Amygdala (tissue), 56 donors: ENCODE measurements around the gene FNBP1.

Experiments
- DNase-seq, 56 donors: peaks; one replicate each; lab custom pipeline; 2025; lab: John Stamatoyannopoulos, UW

Gene FNBP1

DNA sequence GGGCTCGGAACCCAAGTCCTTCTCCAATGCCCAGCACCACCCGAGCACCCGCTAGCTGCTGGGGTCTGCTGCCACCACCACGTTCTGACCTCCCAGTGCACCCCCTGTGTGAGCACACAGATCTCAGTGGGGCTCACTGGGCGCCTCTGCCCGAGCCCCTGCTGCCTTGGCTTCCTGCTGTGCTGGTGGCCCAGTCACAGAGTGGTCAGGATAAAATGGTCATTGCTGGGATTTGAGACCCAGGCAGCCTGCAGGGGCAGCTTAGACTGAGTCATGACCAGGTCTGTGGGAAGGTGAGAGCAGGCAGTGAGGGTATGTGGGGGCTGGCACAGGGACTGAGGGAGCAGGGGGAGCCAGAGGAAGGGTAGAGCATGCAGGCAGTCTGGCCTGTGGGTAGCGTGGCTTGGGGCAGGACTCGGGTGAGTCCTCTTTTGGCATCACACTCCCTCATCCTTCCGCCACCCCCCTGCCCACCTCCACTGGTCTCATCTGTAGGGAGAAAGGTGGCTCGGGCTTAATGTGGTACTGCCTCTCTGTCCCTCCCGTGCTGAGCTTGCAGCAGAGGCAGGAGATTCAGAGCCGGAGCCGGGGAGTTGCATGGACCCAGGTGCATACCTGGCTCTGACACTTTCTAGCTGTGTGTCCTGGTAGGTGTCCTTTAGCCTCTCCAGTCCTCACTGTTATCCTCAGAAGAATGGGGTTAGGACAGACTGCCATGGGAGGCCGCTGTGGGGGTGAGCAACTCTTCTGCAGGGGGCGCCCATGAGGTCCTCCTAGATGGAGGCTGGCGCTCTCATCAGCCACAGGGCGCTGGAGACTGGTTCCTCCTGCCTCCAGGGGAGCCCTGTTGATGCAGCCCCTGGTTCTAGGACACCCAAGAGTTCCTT, 175.6 kb downstream of the FNBP1 start:
- DNase-seq, result no peak

DNA sequence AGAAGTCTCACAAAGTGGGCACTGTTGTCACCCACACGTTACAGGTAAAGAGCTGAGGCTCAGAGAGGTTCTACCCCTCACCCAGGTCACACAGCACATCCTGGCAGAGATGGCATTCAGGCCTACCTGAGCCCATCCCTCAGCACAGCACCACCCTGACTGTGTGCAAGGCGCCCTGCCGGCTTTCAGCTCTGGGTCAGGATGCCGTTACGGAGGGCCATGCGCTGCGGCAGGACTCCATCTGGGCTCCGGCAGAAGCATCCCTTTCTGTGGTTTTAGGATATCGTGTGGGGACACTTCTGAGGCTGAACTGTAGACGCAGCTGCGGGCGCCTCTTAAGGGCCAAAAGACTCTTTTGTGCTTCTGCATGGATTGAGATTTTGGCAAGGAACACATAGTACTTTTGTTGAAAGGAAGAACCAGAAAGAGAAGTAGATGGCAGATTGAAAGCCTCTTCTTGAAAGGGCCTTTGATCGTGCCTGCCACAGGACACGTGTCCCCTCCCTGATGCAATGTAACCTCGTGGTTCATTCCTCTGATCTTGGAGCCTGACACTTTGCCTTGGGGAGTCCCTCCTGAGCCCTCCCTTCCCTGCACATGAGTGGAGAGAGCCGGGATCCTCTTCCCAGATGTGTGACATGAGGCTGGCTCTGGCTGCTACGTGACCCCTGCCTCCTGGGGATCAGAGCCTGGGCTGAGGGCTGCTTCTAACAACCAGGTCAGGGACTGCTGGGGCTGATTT, 176.4 kb downstream of the FNBP1 start:
- no peak for DNase-seq

GRCh38 chr9:129865668-129866320, 177.2 kb downstream of the FNBP1 start:
- no peak for DNase-seq

GRCh38 chr9:129864991-129865647, 177.9 kb downstream of the FNBP1 start:
- DNase-seq, result no peak

DNA sequence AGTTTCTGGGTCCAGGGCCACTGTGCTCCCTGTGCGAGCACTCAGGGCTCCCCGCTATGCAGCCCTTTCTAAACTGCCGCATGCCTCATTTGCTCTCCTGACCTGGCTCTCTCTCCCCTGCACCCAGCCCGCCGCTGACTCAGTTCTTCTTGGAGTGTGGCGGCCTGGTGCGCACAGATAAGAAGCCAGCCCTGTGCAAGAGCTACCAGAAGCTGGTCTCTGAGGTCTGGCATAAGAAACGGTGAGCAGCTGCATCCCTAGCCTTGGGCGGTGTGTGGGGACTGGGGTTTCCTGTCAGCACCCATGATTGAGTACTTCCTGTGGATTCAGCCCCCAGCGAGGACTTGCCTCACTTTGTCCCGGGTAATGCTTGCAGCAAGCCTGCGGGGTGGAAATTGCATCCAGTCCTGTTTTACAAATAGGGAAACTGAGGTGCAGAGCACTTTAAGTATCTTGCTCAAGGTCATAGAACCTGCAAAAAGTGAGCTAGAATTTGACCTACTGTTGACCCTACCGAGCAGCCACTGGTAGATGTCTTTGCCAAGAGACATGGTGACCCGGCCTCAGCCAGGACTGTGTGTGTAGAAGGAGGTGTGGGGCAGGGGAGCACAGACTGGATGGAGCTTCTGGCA, 179.8 kb downstream of the FNBP1 start:
- DNase-seq, result no peak

GRCh38 chr9:129861447-129861827, 181.6 kb downstream of the FNBP1 start:
- DNase-seq, result no peak

GRCh38 chr9:129860653-129861446, 182.1 kb downstream of the FNBP1 start:
- DNase-seq, result no peak

- no peak for DNase-seq
Measured at GRCh38 chr9:129858167-129858962, 184.6 kb downstream of the FNBP1 start.

- no peak for DNase-seq
Measured at GRCh38 chr9:129857207-129857606, 185.8 kb downstream of the FNBP1 start.

DNA sequence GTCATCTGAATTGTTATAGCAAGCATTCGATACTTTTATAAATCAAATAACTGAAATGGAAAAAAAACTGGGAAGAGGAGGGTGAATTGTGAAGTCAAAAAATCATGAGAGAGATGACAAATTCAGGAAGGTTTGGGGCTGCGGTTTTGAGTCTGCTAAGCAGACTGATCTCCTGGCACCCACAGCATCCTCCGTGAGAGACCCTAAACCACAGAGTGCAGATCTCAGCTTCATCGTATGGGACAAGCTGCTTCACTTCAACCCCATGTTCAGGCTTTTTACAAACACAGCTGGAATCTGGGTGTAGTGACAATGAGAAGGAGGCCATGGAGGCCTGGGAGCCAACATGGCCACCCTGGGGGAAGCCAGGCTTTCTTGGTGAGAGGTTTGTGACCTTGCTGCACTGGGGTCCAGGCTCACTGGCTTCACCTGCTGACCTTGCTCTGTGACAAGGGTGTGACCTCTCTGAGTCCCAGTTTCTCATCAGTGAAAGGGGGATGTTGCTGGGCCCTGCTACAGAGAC, 188.3 kb downstream of the FNBP1 start:
- DNase-seq, result no peak

- no peak for DNase-seq
Measured at GRCh38 chr9:129853614-129854013, 189.4 kb downstream of the FNBP1 start.

DNA sequence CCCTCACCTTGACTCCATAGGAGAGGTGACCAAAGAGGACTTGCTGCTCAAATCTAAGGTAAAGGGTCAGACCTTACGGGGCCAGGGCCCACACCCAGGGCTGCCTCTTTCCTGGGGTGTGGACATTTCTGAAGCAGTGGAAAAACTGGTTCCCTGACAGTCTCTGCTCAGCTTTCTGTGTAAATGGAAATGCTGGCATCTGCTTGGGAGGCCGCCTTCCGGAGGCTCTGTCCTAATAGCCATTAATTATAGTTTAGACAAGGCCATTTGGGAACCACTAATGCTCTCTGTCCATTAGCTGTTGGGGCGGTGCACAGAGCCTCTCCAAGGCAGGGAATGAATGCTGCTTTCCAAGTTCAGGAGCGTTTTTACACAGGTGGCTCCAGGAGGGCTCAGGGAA, 190.4 kb downstream of the FNBP1 start:
- DNase-seq, result no peak

DNA sequence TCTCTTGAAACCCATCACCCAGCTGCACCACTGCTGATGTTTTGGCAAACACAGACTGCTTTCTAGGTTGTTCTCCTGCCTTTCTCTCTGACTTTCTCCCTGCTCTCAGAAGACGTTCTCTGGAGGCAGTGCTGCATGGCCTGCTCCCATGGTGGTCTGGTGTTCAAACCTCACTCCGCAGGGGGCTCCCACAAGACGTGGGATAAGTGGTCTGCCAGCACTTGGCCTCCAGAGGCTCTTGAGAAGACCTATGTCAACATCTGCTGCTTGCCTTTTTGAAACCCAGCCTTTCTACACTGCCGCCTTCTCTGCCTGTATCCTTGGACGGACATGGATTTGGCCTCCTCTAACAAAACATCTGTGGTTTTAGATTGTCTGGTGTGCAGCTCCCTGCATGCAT, 191.2 kb downstream of the FNBP1 start:
- DNase-seq, result no peak

GRCh38 chr9:129850821-129851550, 192.0 kb downstream of the FNBP1 start:
- no peak for DNase-seq

GRCh38 chr9:129849901-129850300, 193.1 kb downstream of the FNBP1 start:
- DNase-seq, result no peak

GRCh38 chr9:129848712-129849441, 194.1 kb downstream of the FNBP1 start:
- DNase-seq, result no peak

GRCh38 chr9:129845373-129845772, 197.6 kb downstream of the FNBP1 start:
- DNase-seq, result no peak
